ENCODE results near the gene RHBDD1. TPM values are rescaled to one million over a fixed set of nuclear protein-coding genes. Genes with fewer than 3 reads are reported as not detected.

RHBDD1 gene
- total and polyA plus RNA-seq, 12 donors: 4.5 to 57.1 (median 33.7) TPM

DNA sequence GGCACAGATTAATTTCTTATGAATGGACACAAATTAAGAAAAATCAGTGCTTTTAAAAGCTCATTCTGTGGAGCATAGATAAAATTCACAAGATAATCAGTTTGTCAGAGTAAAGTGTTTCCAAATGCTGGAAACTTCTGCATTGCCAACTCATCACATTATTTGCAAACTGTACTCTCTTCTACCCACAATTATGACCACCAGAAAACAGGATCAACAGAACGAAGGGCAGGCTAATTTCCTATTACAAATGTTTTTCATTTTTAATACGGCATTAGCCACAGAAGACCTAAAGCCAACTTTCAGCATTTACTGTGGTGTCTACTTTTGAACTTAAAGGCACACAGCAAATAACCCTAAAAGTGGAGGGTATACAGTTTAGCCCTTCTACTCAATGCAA is 42.2 kb upstream of the RHBDD1 start:
- Histone ChIP-seq H3K4me1 (peaks cover 8 to 94% (median 79%) of the 10 kb centered on the region in 9 donors), H3K27me3 (peaks cover 0 to 17% (median 0%) of the 10 kb centered on the region in 7 donors)

DNA sequence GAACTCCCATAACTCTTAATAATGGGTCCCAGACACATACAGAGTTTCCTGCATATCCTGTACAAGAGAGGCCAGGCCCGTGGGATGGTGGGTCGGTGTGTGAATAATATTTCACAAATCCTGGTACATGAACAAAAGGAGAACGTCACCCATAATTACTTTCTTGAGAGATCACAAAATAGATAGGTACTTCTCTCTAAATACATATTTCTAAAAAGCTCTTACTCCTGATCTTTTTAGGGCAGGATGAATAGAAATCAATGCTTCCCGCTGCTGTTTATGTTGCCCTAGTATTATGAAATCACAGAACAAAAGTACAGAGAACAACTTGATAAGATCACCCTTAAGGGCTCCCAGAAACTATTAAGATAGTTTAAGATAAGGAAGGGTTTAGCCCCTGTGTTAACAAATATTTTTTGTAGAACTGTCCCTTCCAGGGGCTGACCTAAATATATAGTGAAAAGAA is 41.6 kb upstream of the RHBDD1 start:
- intact Hi-C loops (cut with DNase I): loop anchor here in 9 of 10 donors (5.0 to 10.0 kb wide), 20 partner anchors 37 to 759 kb away; no protein-coding TSS in a partner anchor
- WGBS, 2 donors: 6 to 13% methylated on average over 4 of the region's 4 CpGs
- Histone ChIP-seq H3K4me3 (peak overlapping the region in 9 of 10 donors; percentile 68 to 95 (median 85)), H3K4me1 (peaks cover 8 to 91% (median 74%) of the 10 kb centered on the region in 9 donors), H3K9me3 (peaks cover 0 to 4% (median 0%) of the 10 kb centered on the region in 11 donors), H3K36me3 (peaks cover 0 to 9% (median 0%) of the 10 kb centered on the region in 9 donors), H3K27ac (peak overlapping the region; percentile 57 to 97 (median 94)), H3K27me3 (peaks cover 0 to 23% (median 0%) of the 10 kb centered on the region in 7 donors)
- DNase-seq (no peak), ATAC-seq (no peak)
- TF ChIP-seq, protein P1, sequence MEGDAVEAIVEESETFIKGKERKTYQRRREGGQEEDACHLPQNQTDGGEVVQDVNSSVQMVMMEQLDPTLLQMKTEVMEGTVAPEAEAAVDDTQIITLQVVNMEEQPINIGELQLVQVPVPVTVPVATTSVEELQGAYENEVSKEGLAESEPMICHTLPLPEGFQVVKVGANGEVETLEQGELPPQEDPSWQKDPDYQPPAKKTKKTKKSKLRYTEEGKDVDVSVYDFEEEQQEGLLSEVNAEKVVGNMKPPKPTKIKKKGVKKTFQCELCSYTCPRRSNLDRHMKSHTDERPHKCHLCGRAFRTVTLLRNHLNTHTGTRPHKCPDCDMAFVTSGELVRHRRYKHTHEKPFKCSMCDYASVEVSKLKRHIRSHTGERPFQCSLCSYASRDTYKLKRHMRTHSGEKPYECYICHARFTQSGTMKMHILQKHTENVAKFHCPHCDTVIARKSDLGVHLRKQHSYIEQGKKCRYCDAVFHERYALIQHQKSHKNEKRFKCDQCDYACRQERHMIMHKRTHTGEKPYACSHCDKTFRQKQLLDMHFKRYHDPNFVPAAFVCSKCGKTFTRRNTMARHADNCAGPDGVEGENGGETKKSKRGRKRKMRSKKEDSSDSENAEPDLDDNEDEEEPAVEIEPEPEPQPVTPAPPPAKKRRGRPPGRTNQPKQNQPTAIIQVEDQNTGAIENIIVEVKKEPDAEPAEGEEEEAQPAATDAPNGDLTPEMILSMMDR (IDR thresholded peaks at IDR 0.05): no peak

More for the DNA sequence above, 42.2 kb upstream of the RHBDD1 start:
- WGBS, 2 donors: 18 to 23% methylated on average over 2 of the region's 2 CpGs
- H3K4me3 ChIP-seq: peak overlapping the region in 9 of 10 donors; percentile 68 to 95 (median 85)
- peaks cover 0 to 4% (median 0%) of the 10 kb centered on the region in 11 donors for H3K9me3 ChIP-seq
- intact Hi-C loops (cut with DNase I): loop anchor here in 9 of 10 donors (5.0 to 10.0 kb wide), 20 partner anchors 36 to 759 kb away; no protein-coding TSS in a partner anchor
- H3K36me3 ChIP-seq: peaks cover 0 to 9% (median 0%) of the 10 kb centered on the region in 9 donors
- H3K27ac ChIP-seq: peak overlapping the region; percentile 57 to 97 (median 94)
- DNase-seq: no peak
- TF ChIP-seq, protein P1 (IDR thresholded peaks at IDR 0.05): no peak
- ATAC-seq: no peak

DNA sequence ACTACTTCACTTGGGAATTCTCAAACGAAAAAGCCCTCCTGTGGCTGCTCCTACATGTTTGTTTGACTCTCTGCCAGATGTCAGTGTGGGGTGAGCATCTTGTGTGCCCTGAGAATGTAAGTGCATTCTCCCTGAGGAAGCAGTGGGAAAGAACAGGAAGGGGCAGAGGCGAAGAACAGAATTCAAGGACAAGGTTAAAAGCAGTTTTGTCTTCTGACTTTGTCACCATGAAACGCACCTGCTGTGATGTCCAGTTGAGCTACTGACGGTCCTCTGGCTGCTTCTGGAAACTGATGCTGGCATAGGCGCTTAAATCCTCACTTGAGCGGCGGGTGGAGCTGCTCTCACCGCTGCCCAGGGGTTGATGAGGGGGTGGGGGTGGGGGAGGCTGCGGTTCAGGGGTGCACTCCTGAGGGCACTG is 41.1 kb upstream of the RHBDD1 start:
- peaks cover 8 to 86% (median 68%) of the 10 kb centered on the region in 9 donors for H3K4me1 ChIP-seq
- H3K36me3 ChIP-seq: peaks cover 0 to 9% (median 0%) of the 10 kb centered on the region in 9 donors
- ATAC-seq: no peak
- peaks cover 0 to 27% (median 0%) of the 10 kb centered on the region in 7 donors for H3K27me3 ChIP-seq
- H3K9me3 ChIP-seq: peaks cover 0 to 4% (median 0%) of the 10 kb centered on the region in 11 donors
- H3K4me3 ChIP-seq: peak overlapping the region in 9 of 10 donors; percentile 68 to 95 (median 85)
- DNase-seq: peak in 1 of 2 donors; percentile 17
- WGBS, 2 donors: 19 to 30% methylated on average over 9 of the region's 9 CpGs
- intact Hi-C loops (cut with DNase I): loop anchor here (5.0 to 10.0 kb wide), 21 partner anchors 37 to 760 kb away; no protein-coding TSS in a partner anchor
- TF ChIP-seq, protein P1 (IDR thresholded peaks at IDR 0.05): no peak
- peak overlapping the region; percentile 57 to 97 (median 94) for H3K27ac ChIP-seq

DNA sequence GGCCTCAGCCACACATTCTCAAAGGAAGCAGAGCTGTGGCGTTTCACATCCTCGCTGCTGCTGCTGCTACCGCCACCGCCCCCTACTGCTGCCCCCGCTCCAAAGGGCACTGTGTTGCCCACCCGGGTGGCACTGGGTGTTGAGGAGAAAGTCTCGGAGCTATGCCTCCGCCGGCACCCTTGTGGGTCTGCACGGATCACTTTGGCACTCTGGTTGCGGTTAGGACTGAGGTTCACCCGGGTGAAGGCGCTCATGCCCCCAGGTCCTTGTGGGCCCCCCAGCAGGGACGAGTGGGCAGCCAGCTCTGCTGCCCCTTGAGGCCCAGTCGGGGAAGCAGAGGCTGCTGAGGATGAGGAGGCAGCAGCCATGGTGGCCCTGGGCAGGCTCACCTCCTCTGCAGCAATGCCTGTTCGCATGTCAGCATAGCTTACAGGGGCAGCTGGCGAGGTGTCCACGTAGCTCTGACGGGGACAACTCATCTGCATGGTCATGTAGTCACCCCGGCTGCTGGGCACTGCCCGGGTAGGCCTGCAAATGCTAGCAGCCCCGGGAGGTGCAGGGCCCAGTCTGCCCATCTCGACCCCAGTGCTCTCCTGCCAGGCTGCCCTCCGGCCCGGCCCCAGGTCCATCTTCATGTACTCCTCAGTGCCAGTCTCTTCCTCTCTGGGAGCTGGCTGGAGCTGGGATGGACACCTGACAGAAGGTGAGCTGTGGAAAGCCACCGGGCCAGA is 40.4 kb upstream of the RHBDD1 start:
- Histone ChIP-seq H3K4me3 (peak overlapping the region in 9 of 10 donors; percentile 68 to 95 (median 85)), H3K27me3 (peaks cover 0 to 33% (median 0%) of the 10 kb centered on the region in 7 donors), H3K27ac (peak overlapping the region; percentile 57 to 97 (median 94)), H3K4me1 (peaks cover 8 to 85% (median 67%) of the 10 kb centered on the region in 9 donors), H3K9me3 (peaks cover 0 to 4% (median 0%) of the 10 kb centered on the region in 11 donors), H3K36me3 (peaks cover 0 to 9% (median 0%) of the 10 kb centered on the region in 9 donors)
- DNase-seq (peak; percentile 10 to 36), ATAC-seq (peak in 3 of 8 donors; percentile 5 to 13 (median 6))
- TF ChIP-seq, protein P1 (IDR thresholded peaks at IDR 0.05): peak in 6 of 9 donors; percentile 8 to 39 (median 16)
- intact Hi-C loops (cut with DNase I): loop anchor here (5.0 to 10.0 kb wide), 16 partner anchors 51 to 761 kb away; no protein-coding TSS in a partner anchor
- 51 to 53% methylated on average over 26 of the region's 26 CpGs for WGBS, 2 donors
